ENCODE data around the gene CAMK2D.
"Not testable (repeated sequence)": the region's sequence is repeated elsewhere in the genome, so short reads cannot be mapped to it uniquely, and the experiment has no call there.

Gene CAMK2D

GRCh38 chr4:113708250-113708649, 53.3 kb downstream of the CAMK2D start:
- peak; percentile 82 for ATAC-seq
- TF ChIP-seq ISL1 (CRISPR knock-in tag; IDR thresholded peaks at IDR 0.05) (no peak), TCF4 (CRISPR knock-in tag; IDR thresholded peaks at IDR 0.05; ENCODE audit: borderline replicate concordance) (0 out of 2 replicates have a peak, but pooled peaks have one; percentile 10)

- TF ChIP-seq CSDC2 (CRISPR knock-in tag; IDR thresholded peaks at IDR 0.05) (no peak), PATZ1 (CRISPR knock-in tag; IDR thresholded peaks at IDR 0.05; ENCODE audit: borderline replicate concordance) (no peak), SNAI2 (CRISPR knock-in tag; IDR thresholded peaks at IDR 0.05) (no peak), ARNTL (CRISPR knock-in tag; IDR thresholded peaks at IDR 0.05; ENCODE audit: borderline replicate concordance, low read depth) (no peak), TOX (CRISPR knock-in tag; IDR thresholded peaks at IDR 0.05; ENCODE audit: borderline replicate concordance) (no peak), ESRRG (CRISPR knock-in tag; IDR thresholded peaks at IDR 0.05) (no peak), GLIS3 (CRISPR knock-in tag; IDR thresholded peaks at IDR 0.05) (no peak), ISL1 (CRISPR knock-in tag; IDR thresholded peaks at IDR 0.05) (no peak), TCF4 (CRISPR knock-in tag; IDR thresholded peaks at IDR 0.05; ENCODE audit: borderline replicate concordance) (no peak), ZNF565 (CRISPR knock-in tag; conservative IDR thresholded peaks at IDR 0.05; ENCODE audit: low read depth) (no peak), POU6F1 (CRISPR knock-in tag; IDR thresholded peaks at IDR 0.05; ENCODE audit: borderline replicate concordance, low read depth) (no peak)
- ATAC-seq, result peak; percentile 42
Measured at GRCh38 chr4:113707048-113707447, 54.5 kb downstream of the CAMK2D start.

- ATAC-seq, result not testable (repeated sequence)
Measured at GRCh38 chr4:113705097-113705496, 56.4 kb downstream of the CAMK2D start.

GRCh38 chr4:113702596-113702995, 58.9 kb downstream of the CAMK2D start:
- ATAC-seq, result not testable (repeated sequence)

GRCh38 chr4:113701169-113701568, 60.4 kb downstream of the CAMK2D start:
- ATAC-seq, result peak; percentile 38
- no peak for TF ChIP-seq ZFP30 (CRISPR knock-in tag; IDR thresholded peaks at IDR 0.05)
- TF ChIP-seq ZC3H10 (CRISPR knock-in tag; IDR thresholded peaks at IDR 0.05), result no peak
- no peak for TF ChIP-seq ISL1 (CRISPR knock-in tag; IDR thresholded peaks at IDR 0.05)
- no peak for TF ChIP-seq POU6F1 (CRISPR knock-in tag; IDR thresholded peaks at IDR 0.05; ENCODE audit: borderline replicate concordance, low read depth)
- TF ChIP-seq CSRNP3 (CRISPR knock-in tag; IDR thresholded peaks at IDR 0.05), result no peak

GRCh38 chr4:113700602-113701150, 60.9 kb downstream of the CAMK2D start:
- TF ChIP-seq ZNF565 (CRISPR knock-in tag; conservative IDR thresholded peaks at IDR 0.05; ENCODE audit: low read depth) (no peak), PPARA (CRISPR knock-in tag; IDR thresholded peaks at IDR 0.05; ENCODE audit: borderline replicate concordance) (no peak), ZC3H10 (CRISPR knock-in tag; IDR thresholded peaks at IDR 0.05) (no peak), OSR1 (CRISPR knock-in tag; IDR thresholded peaks at IDR 0.05) (no peak), RARB (CRISPR knock-in tag; IDR thresholded peaks at IDR 0.05) (no peak), ZNF70 (CRISPR knock-in tag; IDR thresholded peaks at IDR 0.05) (no peak), ZFP30 (CRISPR knock-in tag; IDR thresholded peaks at IDR 0.05) (no peak), PATZ1 (CRISPR knock-in tag; IDR thresholded peaks at IDR 0.05; ENCODE audit: borderline replicate concordance) (no peak), ISL1 (CRISPR knock-in tag; IDR thresholded peaks at IDR 0.05) (no peak), POU6F1 (CRISPR knock-in tag; IDR thresholded peaks at IDR 0.05; ENCODE audit: borderline replicate concordance, low read depth) (no peak), GLIS3 (CRISPR knock-in tag; IDR thresholded peaks at IDR 0.05) (no peak), CREB5 (CRISPR knock-in tag; IDR thresholded peaks at IDR 0.05; ENCODE audit: low read depth) (no peak), BACH2 (CRISPR knock-in tag; IDR thresholded peaks at IDR 0.05; ENCODE audit: borderline replicate concordance) (no peak)
- ATAC-seq, result peak; percentile 61
